ENCODE results near the gene TIMP2.

- TF ChIP-seq POLR2A (IDR thresholded peaks at IDR 0.05) (no peak), POLR2AphosphoS5 (IDR thresholded peaks at IDR 0.05) (no peak), CTCF (IDR thresholded peaks at IDR 0.05) (no peak)
Measured at GRCh38 chr17:78937561-78937960, 12.4 kb upstream of the TIMP2 start.

Data from breast epithelium (tissue), 3 donors.